Measurements from ENCODE around the gene ZNF664. TPM values are rescaled to one million over a fixed set of nuclear protein-coding genes. Genes with fewer than 3 reads are reported as not detected.

The ZNF664 gene
- total RNA-seq, 2 experiments from 2014 or later: 45.9 to 50.4 TPM

DNA sequence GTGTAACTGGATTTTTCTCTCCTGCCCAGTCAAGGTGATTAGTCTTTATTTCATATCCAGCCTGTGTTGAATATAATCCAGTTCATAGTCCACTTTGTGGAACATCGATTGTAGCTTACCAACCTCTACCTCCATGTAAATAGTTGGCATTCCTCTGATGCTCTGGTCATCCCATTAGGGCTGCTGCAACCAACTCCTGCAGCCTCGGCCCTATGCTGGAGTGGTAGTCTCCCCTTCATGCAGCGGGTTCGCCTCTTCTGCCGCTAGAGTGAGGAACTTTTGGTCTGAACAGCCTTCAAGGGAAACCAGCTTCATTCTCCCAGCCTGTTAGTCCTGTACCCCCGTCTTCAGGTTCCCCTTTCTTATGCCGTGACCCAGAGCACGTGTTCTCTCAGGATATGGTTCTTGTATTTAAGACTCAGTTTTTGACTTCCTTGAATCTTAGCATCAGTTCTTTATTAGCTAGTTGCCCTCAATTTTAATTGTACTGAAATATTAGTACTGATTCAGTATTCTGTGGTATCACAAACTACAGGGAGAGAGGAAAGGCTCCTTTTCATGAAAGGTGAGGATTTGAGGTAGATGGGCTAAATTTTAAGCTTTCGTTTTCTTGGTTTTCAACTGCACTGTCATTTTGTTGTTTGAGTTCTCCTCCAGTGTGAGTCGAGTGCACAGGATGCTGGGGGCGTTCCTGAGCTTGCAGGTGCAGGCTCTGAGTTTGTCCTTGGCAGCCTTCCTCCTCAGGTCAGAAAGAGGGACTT, 33.2 kb downstream of the ZNF664 start:
- DNase-seq: peak; percentile 44
- Mint-ChIP-seq H3K9me3 (no peaks in the 10 kb centered on the region), H3K27ac (peak overlapping the region; percentile 84), H3K27me3 (no peaks in the 10 kb centered on the region), H3K4me1 (peaks cover 31% of the 10 kb centered on the region), H3K36me3 (peaks cover 15% of the 10 kb centered on the region), H3K4me3 (peak overlapping the region; percentile 63)
- POLR2A ChIA-PET: interaction anchor here (0.6 to 0.8 kb wide), 2 partner anchors 10 to 675 kb away, joined by 3 to 4 read pairs; no protein-coding TSS in a partner anchor
- ATAC-seq (ENCODE audit: low read depth): peak; percentile 82

DNA sequence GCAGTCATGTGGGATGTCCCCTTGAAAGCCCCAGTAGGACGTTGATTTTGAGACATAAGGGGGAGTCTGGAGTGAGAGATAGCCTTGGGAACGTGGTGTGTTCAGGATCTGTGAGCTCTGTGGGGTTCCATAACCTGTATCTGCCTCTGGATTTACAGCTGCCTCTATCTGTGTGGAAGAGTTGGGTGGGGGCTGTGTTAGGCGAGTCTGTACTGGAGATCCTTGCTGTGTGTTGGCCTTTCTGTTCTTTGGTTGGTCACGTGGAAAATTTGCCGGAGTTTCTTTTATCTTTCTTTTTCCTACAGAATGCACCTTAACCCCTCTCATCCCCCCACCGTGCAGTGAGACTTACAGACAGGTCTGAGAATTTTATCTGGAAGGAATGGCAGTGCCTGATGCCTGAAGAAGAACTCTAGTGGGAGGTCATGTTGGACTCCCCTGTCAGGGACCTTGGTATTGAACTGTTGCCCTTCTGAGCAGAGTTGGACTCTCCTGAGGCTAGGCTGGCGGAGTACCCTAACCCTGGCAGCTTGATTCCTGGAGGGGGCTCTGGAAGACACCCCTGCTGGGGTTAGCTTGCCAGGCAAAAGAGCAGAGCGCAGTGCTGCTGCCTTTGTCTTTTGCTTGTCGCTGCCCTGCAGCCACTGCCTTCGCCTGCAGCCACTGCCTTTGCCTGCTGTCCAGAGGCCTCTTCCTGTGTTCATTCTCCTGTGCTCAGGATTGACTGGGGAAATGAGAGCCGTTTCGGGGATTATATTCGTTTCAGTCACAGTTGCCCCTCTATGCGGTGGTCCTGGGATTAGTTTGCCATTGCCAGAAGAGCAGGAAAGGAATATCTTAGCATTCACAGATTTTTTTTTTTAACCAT, 34.1 kb downstream of the ZNF664 start:
- Mint-ChIP-seq H3K27me3 (no peaks in the 10 kb centered on the region), H3K9me3 (no peaks in the 10 kb centered on the region), H3K27ac (peak overlapping the region; percentile 84), H3K4me3 (peak overlapping the region; percentile 63), H3K4me1 (peaks cover 31% of the 10 kb centered on the region), H3K36me3 (peaks cover 20% of the 10 kb centered on the region)
- DNase-seq (no peak), ATAC-seq (ENCODE audit: low read depth) (no peak)
- POLR2A ChIA-PET: interaction anchor here (0.8 kb wide), 1 partner anchor 9 kb away, joined by 3 read pairs; no protein-coding TSS in a partner anchor

DNA sequence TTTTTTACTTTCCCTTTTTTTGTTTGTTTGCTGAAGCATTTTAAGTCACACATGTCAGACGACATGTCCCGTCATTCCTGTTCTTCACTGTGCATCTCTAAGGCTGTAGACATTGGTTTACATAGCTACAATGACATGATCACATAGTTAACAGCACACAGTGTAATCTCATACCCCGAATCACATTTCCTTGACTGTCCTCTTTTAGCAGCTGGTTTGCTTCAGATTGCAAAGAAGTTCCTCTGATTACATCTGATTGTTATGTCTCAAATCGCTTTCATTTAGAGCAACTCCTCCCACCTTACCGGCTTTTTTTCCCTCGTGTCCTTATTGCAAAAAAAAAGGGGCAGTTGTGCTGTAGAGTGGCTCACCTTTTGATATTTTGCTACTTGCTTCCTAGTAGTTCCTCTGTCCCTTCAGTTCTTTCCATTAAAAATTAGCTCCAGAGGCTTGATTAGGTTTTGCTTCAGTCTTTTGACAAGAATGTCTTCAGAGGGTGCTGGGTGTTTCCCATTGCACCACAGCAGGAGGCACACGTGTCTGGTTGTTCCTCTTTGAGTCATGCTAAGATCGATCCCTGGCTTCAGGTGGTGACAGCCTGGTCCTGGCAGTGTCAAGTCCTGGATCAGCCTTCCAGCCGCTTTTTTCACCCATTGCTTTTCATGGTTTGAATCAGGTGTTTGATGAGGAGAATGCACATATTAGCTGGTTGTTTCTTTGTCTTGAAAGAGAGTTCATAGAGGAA, 35.0 kb downstream of the ZNF664 start:
- peak overlapping the region; percentile 56 for H3K4me3 Mint-ChIP-seq
- no peak for DNase-seq
- ATAC-seq (ENCODE audit: low read depth): no peak
- H3K27me3 Mint-ChIP-seq: no peaks in the 10 kb centered on the region
- peak overlapping the region; percentile 41 for H3K27ac Mint-ChIP-seq
- H3K36me3 Mint-ChIP-seq: peaks cover 27% of the 10 kb centered on the region
- H3K4me1 Mint-ChIP-seq: peaks cover 31% of the 10 kb centered on the region
- POLR2A ChIA-PET: interaction anchor here (1.2 kb wide), 1 partner anchor 36 kb away, joined by 3 read pairs; the partner anchor contains the start of gene CCDC92
- no peaks in the 10 kb centered on the region for H3K9me3 Mint-ChIP-seq

- Mint-ChIP-seq H3K27ac (peak overlapping the region; percentile 14), H3K9me3 (no peaks in the 10 kb centered on the region), H3K27me3 (no peaks in the 10 kb centered on the region), H3K4me3 (no peak overlapping the region), H3K36me3 (peaks cover 29% of the 10 kb centered on the region), H3K4me1 (peaks cover 31% of the 10 kb centered on the region)
- ATAC-seq (ENCODE audit: low read depth) (no peak), DNase-seq (no peak)
- POLR2A ChIA-PET: interaction anchor here (1.2 kb wide), 1 partner anchor 36 kb away, joined by 3 read pairs; the partner anchor contains the start of gene CCDC92
Measured at GRCh38 chr12:124008595-124008994, 35.6 kb downstream of the ZNF664 start.

DNA sequence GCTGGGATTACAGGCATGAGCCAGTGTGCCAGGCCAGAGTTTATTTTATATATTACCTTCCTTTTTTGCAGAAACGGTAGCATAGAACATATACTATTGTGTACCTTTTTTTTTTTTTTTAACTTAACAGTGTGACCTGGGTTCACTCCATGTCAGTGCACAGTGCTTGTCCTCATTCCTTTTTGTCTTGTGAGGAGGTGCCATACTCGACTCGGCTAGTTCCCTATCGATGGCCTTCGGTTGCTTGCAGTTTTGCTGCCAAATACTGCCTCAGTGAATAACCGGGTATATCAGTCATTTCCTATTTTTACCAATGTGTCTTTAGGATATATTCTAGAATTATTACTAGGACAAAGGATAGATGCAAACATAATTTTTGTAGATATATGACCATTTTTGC, 36.8 kb downstream of the ZNF664 start:
- POLR2A ChIA-PET: no interaction called here
- H3K4me1 Mint-ChIP-seq: peaks cover 31% of the 10 kb centered on the region
- H3K9me3 Mint-ChIP-seq: no peaks in the 10 kb centered on the region
- no peak overlapping the region for H3K27ac Mint-ChIP-seq
- no peak for DNase-seq
- no peak for ATAC-seq (ENCODE audit: low read depth)
- H3K36me3 Mint-ChIP-seq: peaks cover 29% of the 10 kb centered on the region
- no peaks in the 10 kb centered on the region for H3K27me3 Mint-ChIP-seq
- no peak overlapping the region for H3K4me3 Mint-ChIP-seq

- peaks cover 29% of the 10 kb centered on the region for H3K36me3 Mint-ChIP-seq
- H3K4me1 Mint-ChIP-seq: peaks cover 29% of the 10 kb centered on the region
- H3K4me3 Mint-ChIP-seq: no peak overlapping the region
- POLR2A ChIA-PET: no interaction called here
- no peaks in the 10 kb centered on the region for H3K27me3 Mint-ChIP-seq
- no peak overlapping the region for H3K27ac Mint-ChIP-seq
- DNase-seq (no peak), ATAC-seq (ENCODE audit: low read depth) (no peak)
- H3K9me3 Mint-ChIP-seq: no peaks in the 10 kb centered on the region
Measured at GRCh38 chr12:124010687-124011086, 37.7 kb downstream of the ZNF664 start.

- POLR2A ChIA-PET: no interaction called here
- Mint-ChIP-seq H3K36me3 (peaks cover 24% of the 10 kb centered on the region), H3K4me1 (peaks cover 21% of the 10 kb centered on the region)
Measured at GRCh38 chr12:124011435-124012115, 38.6 kb downstream of the ZNF664 start.

GRCh38 chr12:124013073-124013472, 40.1 kb downstream of the ZNF664 start:
- Mint-ChIP-seq H3K9me3 (no peaks in the 10 kb centered on the region), H3K4me1 (peaks cover 10% of the 10 kb centered on the region), H3K36me3 (peaks cover 22% of the 10 kb centered on the region), H3K27ac (no peak overlapping the region), H3K4me3 (no peak overlapping the region), H3K27me3 (no peaks in the 10 kb centered on the region)
- POLR2A ChIA-PET: no interaction called here
- ATAC-seq (ENCODE audit: low read depth): no peak
- no peak for DNase-seq

More at GRCh38 chr12:124011435-124012115, 38.6 kb downstream of the ZNF664 start:
- DNase-seq: no peak
- no peak overlapping the region for H3K27ac Mint-ChIP-seq
- H3K4me3 Mint-ChIP-seq: no peak overlapping the region
- no peak for ATAC-seq (ENCODE audit: low read depth)
- no peaks in the 10 kb centered on the region for H3K9me3 Mint-ChIP-seq
- no peaks in the 10 kb centered on the region for H3K27me3 Mint-ChIP-seq

- no peak overlapping the region for H3K4me3 Mint-ChIP-seq
- peaks cover 1% of the 10 kb centered on the region for H3K4me1 Mint-ChIP-seq
- ATAC-seq (ENCODE audit: low read depth): no peak
- no peaks in the 10 kb centered on the region for H3K9me3 Mint-ChIP-seq
- H3K27ac Mint-ChIP-seq: no peak overlapping the region
- H3K36me3 Mint-ChIP-seq: peaks cover 18% of the 10 kb centered on the region
- DNase-seq: no peak
- peaks cover 4% of the 10 kb centered on the region for H3K27me3 Mint-ChIP-seq
- POLR2A ChIA-PET: interaction anchor here (1.6 kb wide), 1 partner anchor 9 kb away, joined by 3 read pairs; no protein-coding TSS in a partner anchor
Measured at GRCh38 chr12:124015494-124016461, 42.8 kb downstream of the ZNF664 start.

GRCh38 chr12:124017064-124017463, 44.0 kb downstream of the ZNF664 start:
- H3K4me3 Mint-ChIP-seq: no peak overlapping the region
- POLR2A ChIA-PET: no interaction called here
- no peaks in the 10 kb centered on the region for H3K4me1 Mint-ChIP-seq
- H3K9me3 Mint-ChIP-seq: no peaks in the 10 kb centered on the region
- peaks cover 11% of the 10 kb centered on the region for H3K36me3 Mint-ChIP-seq
- DNase-seq: no peak
- H3K27ac Mint-ChIP-seq: no peak overlapping the region
- peaks cover 4% of the 10 kb centered on the region for H3K27me3 Mint-ChIP-seq
- no peak for ATAC-seq (ENCODE audit: low read depth)

- Mint-ChIP-seq H3K27me3 (peaks cover 4% of the 10 kb centered on the region), H3K4me1 (no peaks in the 10 kb centered on the region), H3K4me3 (no peak overlapping the region), H3K36me3 (peaks cover 1% of the 10 kb centered on the region), H3K27ac (no peak overlapping the region), H3K9me3 (no peaks in the 10 kb centered on the region)
- DNase-seq: no peak
- POLR2A ChIA-PET: interaction anchor here (0.7 kb wide), 1 partner anchor 42 kb away, joined by 3 read pairs; no protein-coding TSS in a partner anchor
- no peak for ATAC-seq (ENCODE audit: low read depth)
Measured at GRCh38 chr12:124018539-124018938, 45.5 kb downstream of the ZNF664 start.

GRCh38 chr12:124019115-124019514, 46.1 kb downstream of the ZNF664 start:
- H3K27ac Mint-ChIP-seq: no peak overlapping the region
- no peak overlapping the region for H3K4me3 Mint-ChIP-seq
- H3K36me3 Mint-ChIP-seq: peaks cover 1% of the 10 kb centered on the region
- peaks cover under 1% of the 10 kb centered on the region for H3K4me1 Mint-ChIP-seq
- POLR2A ChIA-PET: interaction anchor here (0.7 kb wide), 1 partner anchor 43 kb away, joined by 3 read pairs; no protein-coding TSS in a partner anchor
- no peak for DNase-seq
- H3K9me3 Mint-ChIP-seq: no peaks in the 10 kb centered on the region
- peaks cover 4% of the 10 kb centered on the region for H3K27me3 Mint-ChIP-seq
- ATAC-seq (ENCODE audit: low read depth): no peak
